K562 (cell line): ENCODE measurements around the gene WFDC8. TPM values are rescaled to one million over a fixed set of nuclear protein-coding genes. Genes with fewer than 3 reads are reported as not detected.

Source experiments
- ATAC-seq: fragments of 200-7000 bp; cut with Tn5 transposase; 3 replicates; pipeline ENCODE4 v1.9.1; 2020; ENCODE audit warnings: moderate library complexity
- BruUV-seq: library from RNA; stranded (reverse); fragments of 400-500 nt; replicated peaks from 2 replicates; lab custom pipeline; 2021; lab: Mats Ljungman, UMichigan
- CTCF ChIA-PET: fragments of 300-600 bp; formaldehyde crosslinking; extraction: SDS; loops from one replicate; lab custom pipeline; 2021; ENCODE audit warnings: low intra/inter-chr PET ratio; lab: Yijun Ruan, JAX
- POLR2A ChIA-PET: fragments of 300-600, 350-650 bp; sonication (Branson Sonifier 250); formaldehyde crosslinking; extraction: SDS; loops from one replicate; lab custom pipeline; 2021; ENCODE audit warnings: antibody characterized with exemption, inconsistent platforms; lab: Yijun Ruan, JAX
- DNase-seq, 4 experiments: peaks; one replicate each; pipeline versions ENCODE4 v3.0.0 to v3.0.0-alpha.2; 2011 to 2018; ENCODE audit warnings: low spot score in 3 of 4, mixed read lengths in 3 of 4; ENCODE audit errors: extremely low read depth in 1 of 4
- FAIRE-seq: peaks from 2 replicates; lab custom pipeline; 2011; peaks lifted over from hg19 to GRCh38; lab: Jason Lieb, UNC
- H2AFZ ChIP-seq: 2 replicates; pipeline ENCODE4 v1.6.0; 2011; ENCODE audit warnings: low read depth, low read length, control low read depth, inconsistent platforms
- H3K27ac ChIP-seq: fragments of 200-600 bp; 3 replicates; pipeline ENCODE4 v1.8.0; 2011; ENCODE audit warnings: low read depth, mild to moderate bottlenecking, control low read depth, inconsistent platforms, low read length, moderate library complexity, mixed read lengths; ENCODE audit errors: extremely low read depth
- H3K27me3 ChIP-seq, 2 experiments: fragments of 300-600 bp in 1 of 2; 2 replicates in 1 of 2; 3 replicates in 1 of 2; pipeline versions ENCODE4 v1.6.0 to v1.8.0; 2011; ENCODE audit warnings: inconsistent platforms in 2 of 2, low read length in 2 of 2, mild to moderate bottlenecking in 1 of 2, mixed read lengths in 1 of 2, moderate library complexity in 1 of 2; ENCODE audit not compliant: control insufficient read depth in 2 of 2, insufficient read depth in 2 of 2
- H3K36me3 ChIP-seq: fragments of 300-600 bp; 3 replicates; pipeline ENCODE4 v1.8.0; 2011; ENCODE audit warnings: mild to moderate bottlenecking, low read length, inconsistent platforms; ENCODE audit not compliant: control insufficient read depth, insufficient read depth
- H3K4me1 ChIP-seq, 2 experiments: fragments of 200-600 bp in 1 of 2; replicated peaks in 1 of 2; 2 replicates in 1 of 2; 3 replicates in 1 of 2; pipeline versions ENCODE4 v1.5.1 to v1.8.0; 2011; ENCODE audit warnings: inconsistent platforms in 2 of 2, low read length in 2 of 2, mild to moderate bottlenecking in 1 of 2, mixed read lengths in 1 of 2, moderate library complexity in 1 of 2; ENCODE audit not compliant: control insufficient read depth in 2 of 2, insufficient read depth in 2 of 2
- H3K4me2 ChIP-seq: 2 replicates; pipeline ENCODE4 v1.6.1; 2011; ENCODE audit warnings: low read length, control low read depth, inconsistent platforms, mixed read lengths; ENCODE audit not compliant: insufficient read depth
- H3K4me3 ChIP-seq: fragments of 200-600 bp; sonication (generic), shearing (Covaris generic); 2 replicates; pipeline ENCODE4 v1.5.1; 2016; ENCODE audit warnings: control low read depth, inconsistent platforms
- H3K79me2 ChIP-seq: fragments of 200-600 bp; 3 replicates; pipeline ENCODE4 v1.8.0; 2011; ENCODE audit warnings: low read length, inconsistent platforms; ENCODE audit not compliant: control insufficient read depth, insufficient read depth
- H3K9ac ChIP-seq, 2 experiments: 2 replicates each; pipeline versions ENCODE4 v1.6.0 to v1.6.1; 2011; ENCODE audit warnings: low read depth in 2 of 2, low read length in 2 of 2, control low read depth in 1 of 2, inconsistent platforms in 1 of 2, mild to moderate bottlenecking in 1 of 2, mixed read lengths in 1 of 2; ENCODE audit not compliant: insufficient read depth in 1 of 2
- H3K9me1 ChIP-seq: one replicate; pipeline ENCODE4 v1.6.0; 2011; ENCODE audit warnings: inconsistent platforms, mild to moderate bottlenecking, low read length, moderate library complexity; ENCODE audit not compliant: control insufficient read depth, insufficient read depth
- H3K9me3 ChIP-seq: replicated peaks from 2 replicates; pipeline ENCODE4 v1.5.1; 2011; ENCODE audit warnings: low read depth, low read length, inconsistent platforms; ENCODE audit not compliant: control insufficient read depth, insufficient read depth
- H4K20me1 ChIP-seq: replicated peaks from 2 replicates; pipeline ENCODE4 v1.6.1; 2011; ENCODE audit warnings: low read length, inconsistent platforms, mixed read lengths; ENCODE audit not compliant: control insufficient read depth, insufficient read depth
- CTCF ChIP-seq, 3 experiments: IDR thresholded peaks in 2 of 3; conservative IDR thresholded peaks in 1 of 3; 2 replicates each; pipeline ENCODE4 v1.5.1; 2011 to 2012; ENCODE audit warnings: low read length in 3 of 3, mild to moderate bottlenecking in 3 of 3, control low read depth in 2 of 3, improper control_type of control experiment in 1 of 3, inconsistent platforms in 1 of 3, low read depth in 1 of 3, mixed read lengths in 1 of 3, moderate library complexity in 1 of 3; ENCODE audit not compliant: insufficient read depth in 2 of 3
- WGBS: fragments of 100-300 bp; shearing (Covaris generic); methylation state at CpG from one replicate; pipeline ENCODE4 v1.1.6; 2016; ENCODE audit warnings: low coverage, mixed read lengths; ENCODE audit not compliant: insufficient coverage; ENCODE audit errors: missing lambda C conversion rate; 5-methylcytosine and 5-hydroxymethylcytosine counted together
- in situ Hi-C: fragments of 300-500 bp; cut with MboI; formaldehyde crosslinking; loops from 4 replicates; pipeline ENCODE4 v1.15.0; 2018; ENCODE audit warnings: inconsistent platforms, mixed read lengths
- intact Hi-C: fragments of 100-400 bp; cut with micrococcal nuclease; formaldehyde crosslinking; loops from 2 replicates; pipeline ENCODE4 v1.14.2; 2022
- polyA plus RNA-seq, 8 experiments: library from polyadenylated mRNA; depleted of rRNA in 4 of 8; stranded (reverse) in 5 of 8; unstranded in 3 of 8; fragments of >200 nt; fragmentation: Nextera tagmentation in 2 of 8; fragmentation: Illumina TruSeq in 1 of 8; extraction: Ambion mirVana in 2 of 8; extraction: Trizol in 1 of 8; gene quantifications; 2 replicates each; pipeline versions ENCODE4 v1.2.1 to v1.2.3, GENCODE V29; 2011 to 2014; ENCODE audit warnings: inconsistent platforms in 1 of 8, missing spikeins in 1 of 8
- total RNA-seq, 7 experiments: library from RNA; depleted of rRNA in 6 of 7; stranded (reverse); fragments of >200 nt in 6 of 7; fragmentation: Illumina TruSeq in 2 of 7; extraction: Trizol in 2 of 7; gene quantifications; 2 replicates each; pipeline versions ENCODE4 v1.2.1 to v1.2.3, GENCODE V29; 2011 to 2021; ENCODE audit warnings: low replicate concordance in 1 of 7
- TF ChIP-seq, protein P1 (sequence below): fragments of 250-450 bp; sonication (Bioruptor Pico); IDR thresholded peaks from 2 replicates; pipeline ENCODE4 v1.8.0; 2022; ENCODE audit warnings: moderate library complexity, mild to moderate bottlenecking, inconsistent platforms

WFDC8 gene
- total and polyA plus RNA-seq, 9 of the 15 experiments (the other 6 are each of a cell fraction or from before 2014, with no cell fraction given): not detected

GRCh38 chr20:45538209-45538799, 40.8 kb downstream of the WFDC8 start:
- WGBS: 0% methylated on average over 7 of the region's 7 CpGs
- BruUV-seq: no TSS peak
- DNase-seq (peak in 1 of 4 experiments; percentile 12), FAIRE-seq (no peak), ATAC-seq (no peak)
- in situ Hi-C loops (no loop called here), intact Hi-C loops (no loop called here)
- Histone ChIP-seq H3K4me2 (no peak overlapping the region), H3K4me1 (no peaks in the 10 kb centered on the region), H3K27ac (no peak overlapping the region), H3K9ac (no peak overlapping the region), H3K9me1 (no peaks in the 10 kb centered on the region), H3K9me3 (no peaks in the 10 kb centered on the region), H3K4me3 (no peak overlapping the region), H3K36me3 (no peaks in the 10 kb centered on the region), H3K27me3 (peaks cover 0 to 4% of the 10 kb centered on the region in 2 experiments; a peak in 1 of 5 replicates), H3K79me2 (no peaks in the 10 kb centered on the region), H4K20me1 (no peaks in the 10 kb centered on the region), H2AFZ (no peak overlapping the region)
- TF ChIP-seq, protein P1, sequence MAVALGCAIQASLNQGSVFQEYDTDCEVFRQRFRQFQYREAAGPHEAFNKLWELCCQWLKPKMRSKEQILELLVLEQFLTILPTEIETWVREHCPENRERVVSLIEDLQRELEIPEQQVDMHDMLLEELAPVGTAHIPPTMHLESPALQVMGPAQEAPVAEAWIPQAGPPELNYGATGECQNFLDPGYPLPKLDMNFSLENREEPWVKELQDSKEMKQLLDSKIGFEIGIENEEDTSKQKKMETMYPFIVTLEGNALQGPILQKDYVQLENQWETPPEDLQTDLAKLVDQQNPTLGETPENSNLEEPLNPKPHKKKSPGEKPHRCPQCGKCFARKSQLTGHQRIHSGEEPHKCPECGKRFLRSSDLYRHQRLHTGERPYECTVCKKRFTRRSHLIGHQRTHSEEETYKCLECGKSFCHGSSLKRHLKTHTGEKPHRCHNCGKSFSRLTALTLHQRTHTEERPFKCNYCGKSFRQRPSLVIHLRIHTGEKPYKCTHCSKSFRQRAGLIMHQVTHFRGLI (CRISPR knock-in tag): no peak
- peak in 2 of 3 experiments; percentile 24 to 26; a peak in 1 of 6 replicates for TF ChIP-seq CTCF (IDR thresholded peaks at IDR 0.05 in 2 of 3, conservative IDR thresholded peaks at IDR 0.05 in 1 of 3; ENCODE audit: insufficient read depth in 2 of 3, low read depth in 1 of 3, low read length in 3 of 3)
- ChIA-PET POLR2A (no interaction called here), CTCF (no interaction called here)
